ENCODE data around the gene SREBF2.

SREBF2 gene

DNA sequence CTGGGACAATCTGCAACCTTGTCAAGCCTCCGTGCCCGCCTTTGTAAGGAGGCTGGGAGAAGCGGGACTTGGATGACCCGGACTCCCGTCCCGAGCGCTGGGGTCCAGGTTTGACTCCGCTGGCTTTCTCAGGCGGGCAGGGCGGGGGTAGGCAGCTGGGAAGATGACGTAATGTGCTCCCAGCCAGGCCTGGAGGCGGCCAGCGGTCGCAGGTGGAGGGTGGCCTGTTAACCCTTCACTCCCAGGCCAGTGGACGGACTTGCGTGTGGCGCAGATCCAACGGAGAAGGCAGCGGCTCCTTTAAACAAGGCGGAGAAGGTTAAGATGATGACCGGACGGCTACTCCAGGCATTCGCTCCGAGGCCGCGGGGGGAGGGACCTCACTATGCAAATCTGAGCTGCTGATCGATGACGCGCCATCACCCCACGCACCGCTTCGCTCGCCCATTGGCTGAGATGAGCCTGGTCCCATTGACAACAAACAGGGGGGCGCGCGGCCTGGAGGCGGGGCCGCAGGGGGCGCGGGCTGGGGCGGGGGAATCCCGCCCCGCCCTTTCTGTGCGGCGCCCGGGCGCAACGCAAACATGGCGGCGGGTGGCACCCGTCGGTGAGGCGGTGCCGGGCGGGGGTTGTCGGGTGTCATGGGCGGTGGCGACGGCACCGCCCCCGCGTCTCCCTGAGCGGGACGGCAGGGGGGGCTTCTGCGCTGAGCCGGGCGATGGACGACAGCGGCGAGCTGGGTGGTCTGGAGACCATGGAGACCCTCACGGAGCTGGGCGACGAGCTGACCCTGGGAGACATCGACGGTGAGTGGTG, at the start of gene SREBF2:
SREBF2 (plus strand) TSS at position 553 of the 816 bp plus-strand sequence; CDS start at position 719, 166 bp downstream.
- peak within 1 kb of the TSS; percentile 95 for H3K4me3 ChIP-seq (replicated peaks; ENCODE audit: low read depth, low read length)
- peak; percentile 99 for DNase-seq (ENCODE audit: extremely low read depth, insufficient read length)
- H3K27me3 ChIP-seq (replicated peaks; ENCODE audit: control insufficient read depth, insufficient read depth, low read length): no peaks in the 10 kb centered on the region
- TF ChIP-seq, protein P1, sequence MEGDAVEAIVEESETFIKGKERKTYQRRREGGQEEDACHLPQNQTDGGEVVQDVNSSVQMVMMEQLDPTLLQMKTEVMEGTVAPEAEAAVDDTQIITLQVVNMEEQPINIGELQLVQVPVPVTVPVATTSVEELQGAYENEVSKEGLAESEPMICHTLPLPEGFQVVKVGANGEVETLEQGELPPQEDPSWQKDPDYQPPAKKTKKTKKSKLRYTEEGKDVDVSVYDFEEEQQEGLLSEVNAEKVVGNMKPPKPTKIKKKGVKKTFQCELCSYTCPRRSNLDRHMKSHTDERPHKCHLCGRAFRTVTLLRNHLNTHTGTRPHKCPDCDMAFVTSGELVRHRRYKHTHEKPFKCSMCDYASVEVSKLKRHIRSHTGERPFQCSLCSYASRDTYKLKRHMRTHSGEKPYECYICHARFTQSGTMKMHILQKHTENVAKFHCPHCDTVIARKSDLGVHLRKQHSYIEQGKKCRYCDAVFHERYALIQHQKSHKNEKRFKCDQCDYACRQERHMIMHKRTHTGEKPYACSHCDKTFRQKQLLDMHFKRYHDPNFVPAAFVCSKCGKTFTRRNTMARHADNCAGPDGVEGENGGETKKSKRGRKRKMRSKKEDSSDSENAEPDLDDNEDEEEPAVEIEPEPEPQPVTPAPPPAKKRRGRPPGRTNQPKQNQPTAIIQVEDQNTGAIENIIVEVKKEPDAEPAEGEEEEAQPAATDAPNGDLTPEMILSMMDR (IDR thresholded peaks at IDR 0.05; ENCODE audit: insufficient read depth, low read length, poor library complexity, severe bottlenecking): peak; percentile 14
- peaks cover 10% of the 10 kb centered on the region for H3K36me3 ChIP-seq (ENCODE audit: control insufficient read depth, insufficient read depth, low read length)

DNA sequence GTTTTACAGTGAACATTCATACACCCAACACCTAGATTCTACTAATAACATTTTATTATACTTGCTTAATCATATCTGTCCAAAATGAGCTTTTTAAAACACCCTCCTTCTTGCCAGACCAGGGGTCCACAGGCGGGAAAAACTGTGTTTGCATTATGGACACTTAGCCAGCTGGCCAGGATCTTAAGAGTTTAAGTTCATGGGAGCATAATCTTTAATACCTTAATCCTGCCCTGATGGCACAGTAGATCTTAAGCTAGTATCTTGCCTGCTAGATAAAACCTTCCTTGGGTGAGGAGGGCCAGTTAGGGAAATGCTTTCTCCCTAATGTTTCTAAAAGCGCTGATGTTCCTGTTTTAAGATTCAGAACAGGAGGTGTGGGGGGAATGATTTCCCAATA, 45.6 kb upstream of the SREBF2 start:
- peaks cover 15% of the 10 kb centered on the region for H3K36me3 ChIP-seq (ENCODE audit: control insufficient read depth, insufficient read depth, low read length)
- H3K4me3 ChIP-seq (replicated peaks; ENCODE audit: low read depth, low read length): no peak overlapping the region
- H3K27me3 ChIP-seq (replicated peaks; ENCODE audit: control insufficient read depth, insufficient read depth, low read length): no peaks in the 10 kb centered on the region
- DNase-seq (ENCODE audit: extremely low read depth, insufficient read length): no peak
- TF ChIP-seq, protein P1 (IDR thresholded peaks at IDR 0.05; ENCODE audit: insufficient read depth, low read length, poor library complexity, severe bottlenecking): no peak

DNA sequence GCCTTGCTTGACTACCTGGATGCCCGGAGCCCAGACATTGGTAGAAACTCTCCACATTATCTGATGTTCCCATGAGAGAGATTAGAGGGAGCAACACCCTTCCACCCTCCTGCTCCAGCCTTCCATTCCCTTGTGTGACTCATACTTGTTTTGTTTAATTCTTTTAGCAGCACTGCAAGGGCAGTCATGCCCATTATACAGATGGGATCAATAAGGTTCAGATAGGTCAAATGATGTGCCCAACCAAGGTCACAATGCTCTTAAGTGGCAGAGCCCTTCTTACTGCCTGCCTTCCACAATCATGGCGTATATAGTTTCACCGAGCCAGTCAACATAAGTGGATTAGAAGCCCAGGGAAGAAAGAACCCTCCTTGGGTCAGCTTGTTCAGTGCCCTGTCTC, 39.0 kb upstream of the SREBF2 start:
- peaks cover 18% of the 10 kb centered on the region for H3K36me3 ChIP-seq (ENCODE audit: control insufficient read depth, insufficient read depth, low read length)

DNA sequence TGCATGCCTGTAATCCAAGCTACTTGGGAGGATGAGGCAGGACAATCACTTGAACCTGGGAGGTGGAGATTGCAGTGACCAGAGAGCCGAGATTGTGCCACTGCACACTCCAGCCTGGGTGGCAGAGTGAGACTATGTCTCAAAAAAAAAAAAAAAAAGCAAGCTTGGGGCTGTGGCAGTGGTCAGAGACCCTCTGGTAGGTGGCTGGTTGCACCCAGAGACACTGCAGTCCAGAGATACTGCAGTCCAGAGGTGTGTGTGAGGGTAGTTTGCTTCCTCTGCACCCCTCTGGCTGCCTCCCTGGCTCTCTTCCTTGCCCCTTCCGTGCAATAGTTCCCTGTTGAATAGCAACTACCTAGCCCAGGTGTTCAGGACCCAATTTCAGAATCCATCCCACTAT, 34.2 kb upstream of the SREBF2 start:
- no peaks in the 10 kb centered on the region for H3K27me3 ChIP-seq (replicated peaks; ENCODE audit: control insufficient read depth, insufficient read depth, low read length)
- no peak for DNase-seq (ENCODE audit: extremely low read depth, insufficient read length)
- peaks cover 10% of the 10 kb centered on the region for H3K36me3 ChIP-seq (ENCODE audit: control insufficient read depth, insufficient read depth, low read length)
- no peak overlapping the region for H3K4me3 ChIP-seq (replicated peaks; ENCODE audit: low read depth, low read length)
- TF ChIP-seq, protein P1 (IDR thresholded peaks at IDR 0.05; ENCODE audit: insufficient read depth, low read length, poor library complexity, severe bottlenecking): no peak

More for the DNA sequence above, 39.0 kb upstream of the SREBF2 start:
- H3K27me3 ChIP-seq (replicated peaks; ENCODE audit: control insufficient read depth, insufficient read depth, low read length): no peaks in the 10 kb centered on the region
- TF ChIP-seq, protein P1 (IDR thresholded peaks at IDR 0.05; ENCODE audit: insufficient read depth, low read length, poor library complexity, severe bottlenecking): no peak
- no peak overlapping the region for H3K4me3 ChIP-seq (replicated peaks; ENCODE audit: low read depth, low read length)
- DNase-seq (ENCODE audit: extremely low read depth, insufficient read length): no peak

DNA sequence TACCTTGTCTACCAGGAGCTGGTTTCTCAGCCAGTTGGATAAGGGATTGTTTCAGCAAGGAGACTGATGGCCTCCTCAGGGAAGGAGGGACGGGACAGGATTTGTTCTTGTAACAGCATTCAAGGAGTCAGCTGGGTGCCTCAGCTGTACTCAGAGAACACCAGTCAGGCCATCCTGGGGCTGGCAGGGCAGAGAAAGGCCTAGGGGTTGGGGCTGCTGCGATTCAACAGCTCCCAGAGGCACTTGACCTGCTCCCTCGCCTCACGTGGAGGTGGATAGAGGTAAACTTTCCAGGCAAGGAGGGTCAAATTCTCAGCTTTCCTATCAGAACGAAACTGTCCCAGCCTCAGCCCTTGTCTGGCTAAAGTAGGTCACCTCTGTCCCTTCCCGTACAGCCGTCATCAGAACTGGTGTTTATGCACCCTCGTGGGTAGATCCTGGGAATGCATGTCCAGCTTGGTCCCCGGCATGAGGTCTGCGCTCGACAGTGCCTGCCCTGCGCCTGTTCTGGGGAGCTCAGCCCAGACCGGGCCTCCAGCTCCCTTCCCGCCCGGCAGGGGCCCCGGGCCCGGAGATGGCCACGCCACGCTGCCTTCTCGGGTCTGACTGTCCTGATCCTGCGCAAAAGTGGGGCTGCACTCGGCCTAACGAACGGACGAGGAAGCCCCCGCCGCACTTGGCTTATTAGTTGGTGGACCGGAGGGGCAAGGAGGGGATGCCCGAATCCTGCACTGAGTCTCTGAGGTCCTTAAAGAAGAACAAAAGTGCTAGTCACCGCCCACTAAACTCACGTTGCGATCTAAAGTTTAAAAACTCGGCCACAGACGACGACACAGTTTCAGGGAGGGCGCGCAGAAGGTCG, 33.2 kb upstream of the SREBF2 start:
- Histone ChIP-seq H3K36me3 (ENCODE audit: control insufficient read depth, insufficient read depth, low read length) (peaks cover 5% of the 10 kb centered on the region), H3K4me3 (replicated peaks; ENCODE audit: low read depth, low read length) (peak overlapping the region; percentile 81), H3K27me3 (replicated peaks; ENCODE audit: control insufficient read depth, insufficient read depth, low read length) (no peaks in the 10 kb centered on the region)
- DNase-seq (ENCODE audit: extremely low read depth, insufficient read length): peak; percentile 24
- TF ChIP-seq, protein P1 (IDR thresholded peaks at IDR 0.05; ENCODE audit: insufficient read depth, low read length, poor library complexity, severe bottlenecking): no peak

Measured in GM06990 (cell line).